ENCODE results near the gene PCAT6.

DNA sequence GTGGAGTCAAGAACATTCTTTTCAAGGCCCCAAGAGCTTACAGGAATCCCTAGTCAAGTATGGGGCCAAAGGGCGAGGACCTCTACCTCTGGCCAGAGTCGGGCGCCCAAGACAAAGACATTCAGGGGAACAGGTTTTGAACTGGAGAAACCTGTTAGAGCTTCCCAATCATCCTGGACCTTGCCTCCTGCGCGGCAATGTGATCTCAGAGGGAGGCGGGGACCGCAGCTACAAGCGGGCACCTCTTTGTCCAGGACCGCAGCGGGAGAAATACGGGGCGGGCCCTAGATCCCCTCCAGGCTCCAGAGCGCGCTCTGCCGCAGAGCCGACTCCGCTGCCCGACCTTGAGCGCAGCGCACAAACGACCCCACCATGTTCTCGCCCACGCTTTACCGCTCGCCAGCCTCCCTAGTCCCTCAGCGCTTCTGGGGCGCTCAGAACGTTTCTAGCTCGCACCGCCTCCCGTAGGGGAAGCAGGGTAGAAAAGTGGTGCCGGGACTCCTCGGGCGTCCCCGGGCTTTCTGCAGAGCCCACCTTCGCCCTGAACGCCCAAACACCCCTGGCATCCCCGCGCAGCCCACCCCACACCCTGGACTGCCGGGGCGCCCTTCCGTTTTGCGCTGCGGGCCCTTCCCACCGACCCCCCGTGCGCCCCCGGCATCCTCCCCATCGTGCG, 50.1 kb downstream of the PCAT6 start:
- TF ChIP-seq, protein P1, sequence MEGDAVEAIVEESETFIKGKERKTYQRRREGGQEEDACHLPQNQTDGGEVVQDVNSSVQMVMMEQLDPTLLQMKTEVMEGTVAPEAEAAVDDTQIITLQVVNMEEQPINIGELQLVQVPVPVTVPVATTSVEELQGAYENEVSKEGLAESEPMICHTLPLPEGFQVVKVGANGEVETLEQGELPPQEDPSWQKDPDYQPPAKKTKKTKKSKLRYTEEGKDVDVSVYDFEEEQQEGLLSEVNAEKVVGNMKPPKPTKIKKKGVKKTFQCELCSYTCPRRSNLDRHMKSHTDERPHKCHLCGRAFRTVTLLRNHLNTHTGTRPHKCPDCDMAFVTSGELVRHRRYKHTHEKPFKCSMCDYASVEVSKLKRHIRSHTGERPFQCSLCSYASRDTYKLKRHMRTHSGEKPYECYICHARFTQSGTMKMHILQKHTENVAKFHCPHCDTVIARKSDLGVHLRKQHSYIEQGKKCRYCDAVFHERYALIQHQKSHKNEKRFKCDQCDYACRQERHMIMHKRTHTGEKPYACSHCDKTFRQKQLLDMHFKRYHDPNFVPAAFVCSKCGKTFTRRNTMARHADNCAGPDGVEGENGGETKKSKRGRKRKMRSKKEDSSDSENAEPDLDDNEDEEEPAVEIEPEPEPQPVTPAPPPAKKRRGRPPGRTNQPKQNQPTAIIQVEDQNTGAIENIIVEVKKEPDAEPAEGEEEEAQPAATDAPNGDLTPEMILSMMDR (IDR thresholded peaks at IDR 0.05; ENCODE audit: insufficient read depth, low read length), result no peak
- no peak for TF ChIP-seq POLR2AphosphoS5 (IDR thresholded peaks at IDR 0.05; ENCODE audit: low read depth)
- TF ChIP-seq GABPA (IDR thresholded peaks at IDR 0.05; ENCODE audit: low read depth), result no peak

All from HL-60 (cell line).